ENCODE measurements around the gene SMARCAL1. TPM values are rescaled to one million over a fixed set of nuclear protein-coding genes. Genes with fewer than 3 reads are reported as not detected.
A peak's percentile ranks its signal among the peaks of the same experiment; 100 is the strongest.

Gene SMARCAL1
- total RNA-seq, 1 donor from 2014 or later: 9.8 TPM

DNA sequence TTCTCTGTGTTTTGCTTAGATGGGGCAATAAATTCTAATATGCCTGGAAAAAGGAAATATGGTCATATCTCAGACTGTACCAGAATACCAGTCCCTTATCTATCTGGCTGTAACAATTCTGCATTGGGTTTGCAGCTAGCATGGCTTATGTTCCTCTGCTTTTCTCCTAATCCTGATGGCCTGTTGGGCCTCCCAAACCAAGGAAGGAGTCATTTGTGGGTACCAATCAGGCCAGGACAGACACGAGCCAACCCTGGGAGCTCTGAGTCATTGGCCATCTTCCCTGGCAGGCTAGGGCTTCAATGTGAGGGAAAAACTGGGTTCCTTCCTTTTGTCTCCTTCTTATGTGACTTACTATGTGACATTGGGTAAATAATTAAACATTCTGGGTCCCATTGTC is 12.0 kb downstream of the SMARCAL1 start:
- DNase-seq: no peak
- no peak for ATAC-seq
- intact Hi-C loops (cut with micrococcal nuclease): no loop called here

DNA sequence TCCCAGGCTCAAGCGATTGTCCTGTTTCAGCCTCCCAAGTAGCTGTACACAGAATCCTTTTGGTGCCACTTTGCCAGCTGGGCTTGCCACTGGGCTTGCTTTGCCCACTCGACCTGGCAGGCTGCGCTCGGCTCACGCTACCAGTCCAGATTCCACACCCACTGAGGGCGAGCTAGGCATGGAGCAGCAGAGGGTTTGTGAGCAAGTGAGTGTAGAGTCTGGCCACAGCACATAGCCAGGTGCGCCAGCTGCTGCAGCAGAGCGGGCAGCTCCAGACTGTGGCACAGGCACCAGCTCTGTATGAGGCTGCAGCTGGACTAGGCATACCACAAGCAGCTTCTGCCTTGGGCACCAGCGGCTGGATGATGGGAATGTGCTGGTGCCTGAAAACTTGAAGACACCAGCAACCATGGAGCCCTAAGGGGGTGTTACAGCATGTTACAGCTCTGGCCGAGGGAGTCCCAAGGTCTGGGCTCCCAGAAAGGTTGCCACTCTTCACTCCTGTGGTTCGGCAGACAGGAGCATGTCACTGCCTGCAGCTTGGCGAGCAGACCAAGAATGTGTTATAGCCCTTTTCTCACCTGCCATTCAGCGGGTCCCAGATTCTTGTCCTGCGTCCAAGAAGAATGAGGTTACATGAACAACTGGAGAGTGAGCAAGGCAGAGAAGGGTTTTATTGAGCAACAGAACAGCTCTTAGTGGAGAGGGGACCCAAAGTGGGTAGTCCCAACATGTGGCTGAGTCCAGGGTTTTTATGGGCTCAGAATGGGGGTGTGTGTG is 12.9 kb downstream of the SMARCAL1 start:
- DNase-seq: no peak
- intact Hi-C loops (cut with micrococcal nuclease): no loop called here
- ATAC-seq: no peak

DNA sequence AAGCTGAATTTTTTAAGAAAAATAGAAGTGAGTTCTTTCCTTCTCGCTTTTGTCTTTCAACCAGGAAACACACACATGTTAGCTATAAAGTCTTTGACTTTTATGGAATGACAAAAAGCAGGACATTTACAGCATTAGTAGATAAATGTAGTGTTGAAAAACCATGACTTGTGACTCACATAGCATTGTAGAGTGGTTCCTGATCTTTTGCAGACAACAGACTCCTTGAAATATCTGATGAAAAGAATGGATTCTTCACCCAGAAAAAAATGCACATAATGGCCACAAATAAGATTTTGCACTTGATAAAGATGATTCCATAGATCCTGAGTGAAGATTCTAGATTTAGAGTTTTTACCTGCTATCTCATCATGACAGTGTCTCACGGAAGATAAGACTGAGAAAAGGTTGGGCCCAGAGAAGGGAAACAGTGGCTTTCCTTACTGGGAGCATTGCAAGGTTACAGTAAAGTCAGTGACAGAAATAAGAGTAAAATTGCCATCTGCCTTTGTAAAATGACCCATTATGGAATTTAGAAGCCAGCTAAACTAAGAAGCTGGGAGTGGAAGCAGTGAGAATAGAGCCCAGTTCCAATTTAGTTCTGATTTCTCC is 14.0 kb downstream of the SMARCAL1 start:
- intact Hi-C loops (cut with micrococcal nuclease): no loop called here
- DNase-seq (no peak), ATAC-seq (no peak)

DNA sequence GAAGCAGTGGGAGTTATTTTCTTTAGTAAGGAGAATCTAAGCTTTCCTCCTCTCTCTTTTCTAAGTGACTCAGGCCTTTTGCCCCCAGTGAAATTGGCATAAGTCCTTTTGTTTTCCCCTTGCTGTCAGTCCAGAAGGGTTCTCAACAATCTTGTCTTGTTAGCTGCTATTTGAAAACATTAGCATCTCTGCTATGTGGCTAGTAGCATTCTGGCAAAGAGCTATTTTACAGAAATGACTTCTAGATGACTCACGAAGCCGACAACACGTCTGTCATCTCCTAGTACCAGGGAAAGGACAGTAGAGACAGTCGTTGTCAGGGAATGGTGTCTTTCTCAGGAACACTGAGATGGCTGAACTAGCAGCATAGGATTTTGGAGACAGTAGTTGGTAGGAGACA is 14.7 kb downstream of the SMARCAL1 start:
- no peak for DNase-seq
- intact Hi-C loops (cut with micrococcal nuclease): no loop called here
- peak; percentile 74 for ATAC-seq

DNA sequence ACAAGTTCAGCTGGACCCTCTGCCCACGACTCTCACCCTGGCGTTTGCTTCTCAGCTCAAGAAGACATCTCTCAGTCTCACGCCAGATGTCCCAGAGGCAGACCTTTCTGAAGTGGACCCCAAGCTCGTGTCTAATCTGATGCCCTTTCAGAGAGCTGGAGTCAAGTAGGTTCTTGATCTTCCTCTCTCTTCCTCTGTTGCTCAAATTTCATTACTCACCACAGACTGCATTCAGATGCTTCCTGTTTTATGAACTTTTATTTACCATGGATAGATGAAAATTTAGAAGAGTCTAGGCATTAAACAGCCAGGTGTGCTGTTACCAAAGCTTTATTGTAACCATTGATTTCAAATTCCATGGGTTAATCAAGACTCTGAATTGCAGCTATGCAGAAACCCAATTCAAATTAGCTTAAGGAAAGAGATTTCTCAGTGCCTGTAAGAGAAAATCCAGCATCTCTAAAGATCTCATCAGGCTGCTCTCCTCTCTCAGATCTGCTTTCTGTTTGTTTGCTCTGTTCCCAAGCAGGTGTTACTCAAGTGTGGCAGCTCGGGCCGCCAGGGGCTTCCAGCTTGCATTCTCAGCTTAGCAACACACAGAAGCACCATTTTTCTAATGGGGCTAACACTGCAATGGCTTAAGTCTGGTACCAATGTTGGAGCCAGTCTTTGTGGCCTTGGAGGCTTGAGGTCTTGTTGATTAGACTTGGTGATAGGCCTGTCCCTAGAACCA is 16.5 kb downstream of the SMARCAL1 start:
- ATAC-seq: no peak
- no peak for DNase-seq
- intact Hi-C loops (cut with micrococcal nuclease): no loop called here

DNA sequence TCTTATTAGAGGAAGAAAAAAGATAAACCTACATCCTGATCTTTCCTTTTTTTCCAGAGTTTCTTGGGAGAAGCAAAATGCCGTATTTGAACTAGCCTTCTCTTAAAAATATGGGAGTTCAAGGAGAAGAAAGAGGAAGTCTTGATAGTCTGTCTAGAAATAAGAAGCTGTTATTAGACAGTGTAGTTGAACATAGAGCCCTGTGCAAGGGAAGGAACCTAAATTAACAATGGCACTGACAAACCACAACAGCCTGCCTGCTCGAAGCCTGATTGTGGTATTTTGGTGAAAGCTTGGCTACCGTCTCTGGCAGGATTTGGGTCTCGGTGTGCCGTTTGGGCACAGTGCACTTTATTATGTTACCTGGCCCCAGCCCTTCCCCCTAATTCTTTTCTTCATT is 17.1 kb downstream of the SMARCAL1 start:
- intact Hi-C loops (cut with micrococcal nuclease): no loop called here
- DNase-seq: no peak
- ATAC-seq: no peak

DNA sequence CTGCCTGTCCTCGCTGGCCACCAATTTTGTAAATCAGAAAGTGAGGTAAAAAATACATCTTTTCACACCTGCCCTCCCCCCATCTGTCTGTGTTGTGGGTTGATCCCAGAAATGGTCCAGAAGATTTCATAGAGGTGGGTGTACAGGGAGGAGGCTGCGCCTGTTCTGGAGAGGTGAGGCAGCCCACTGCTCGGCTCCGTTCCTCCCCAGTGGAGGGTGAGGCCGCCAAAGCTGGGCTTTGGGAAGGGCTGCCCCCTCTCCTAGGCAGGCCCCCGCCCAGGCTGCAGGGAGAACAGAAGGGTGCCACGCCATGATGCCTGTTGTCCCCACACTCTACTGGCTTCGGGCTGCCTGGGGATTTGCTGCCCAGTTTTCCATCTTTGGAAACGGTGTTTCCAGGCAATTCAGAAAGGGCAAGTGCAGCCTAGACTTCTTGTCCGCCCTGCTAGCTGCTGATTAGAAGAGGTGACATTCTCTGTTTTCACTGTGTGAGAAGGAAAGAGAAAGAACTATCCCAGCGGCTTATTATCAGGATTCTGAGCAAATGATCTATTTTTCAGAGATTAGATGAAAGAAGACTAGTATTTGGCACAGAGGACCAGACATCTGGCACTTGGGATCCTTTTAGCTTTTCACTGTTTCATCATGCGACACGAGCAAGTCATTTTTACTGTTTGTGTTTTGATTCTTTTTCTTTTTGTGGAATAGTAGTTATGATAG is 18.7 kb downstream of the SMARCAL1 start:
- ATAC-seq: peak; percentile 21
- intact Hi-C loops (cut with micrococcal nuclease): no loop called here
- DNase-seq: no peak

DNA sequence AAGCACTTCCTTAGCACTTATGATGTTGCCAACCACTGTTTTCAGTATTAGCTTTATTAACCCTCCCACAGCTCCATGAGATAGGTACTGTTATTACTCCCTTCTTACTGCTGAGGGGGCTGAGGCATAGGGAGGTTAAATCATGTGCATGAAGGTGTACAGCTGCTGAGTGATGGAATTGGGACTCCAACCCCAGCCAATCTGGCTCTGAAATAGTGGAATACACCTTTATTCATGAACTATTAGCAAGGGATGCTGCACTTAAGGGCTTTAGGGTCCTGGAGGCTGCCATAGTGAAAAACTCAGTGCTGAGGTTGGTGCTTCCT is 19.2 kb downstream of the SMARCAL1 start:
- intact Hi-C loops (cut with micrococcal nuclease): no loop called here
- no peak for DNase-seq
- no peak for ATAC-seq

DNA sequence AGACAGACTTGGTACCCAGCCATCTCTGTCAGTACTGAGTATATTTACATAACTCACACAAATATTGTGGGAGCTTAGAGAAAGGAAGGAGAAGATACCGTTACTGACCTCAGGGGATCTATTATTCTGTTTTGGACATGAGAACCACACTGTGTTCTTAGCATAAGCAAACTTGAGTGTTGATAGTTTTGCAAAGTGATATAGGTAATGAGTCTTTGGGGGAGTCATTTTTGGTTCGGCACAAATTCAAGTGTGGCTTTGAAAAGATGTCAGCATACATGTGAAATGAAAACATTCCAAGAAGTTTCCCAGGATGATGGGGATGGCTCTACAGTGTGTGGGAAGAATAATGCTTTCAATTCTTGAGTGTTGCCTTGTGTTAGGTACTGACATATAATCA is 24.1 kb downstream of the SMARCAL1 start:
- ATAC-seq (no peak), DNase-seq (no peak)
- intact Hi-C loops (cut with micrococcal nuclease): no loop called here

DNA sequence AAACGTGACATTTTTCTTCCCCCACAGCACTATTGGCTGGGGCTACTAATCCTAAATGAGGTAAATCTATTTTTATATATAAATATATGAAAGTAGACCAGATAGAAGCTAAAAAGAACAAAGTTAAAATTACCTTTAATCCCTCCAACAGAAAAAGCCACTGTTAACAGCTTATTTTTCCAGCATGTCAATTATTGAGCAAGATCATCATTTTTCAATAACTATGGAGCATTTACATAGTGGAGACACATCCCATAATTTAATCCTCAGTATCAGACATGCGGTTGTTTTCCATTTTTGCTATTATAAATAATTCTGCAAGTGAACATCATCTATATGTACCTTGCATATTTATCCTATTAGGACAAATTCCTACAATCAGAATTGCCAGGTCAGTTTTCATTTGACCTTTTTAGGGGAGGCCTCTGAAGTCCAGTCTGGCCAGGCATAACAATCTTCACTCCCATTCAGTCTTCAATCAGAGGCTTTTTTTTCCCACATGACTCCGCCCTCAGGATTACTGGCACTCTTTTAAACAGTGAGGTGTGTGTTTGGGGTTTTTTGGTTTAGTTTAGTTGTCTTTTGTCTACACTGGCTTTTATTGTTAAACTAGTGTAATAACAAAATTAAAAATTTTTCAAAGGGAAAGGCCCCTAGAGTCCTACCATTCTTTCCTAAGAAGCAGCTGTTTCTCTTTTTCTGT is 29.2 kb downstream of the SMARCAL1 start:
- DNase-seq: no peak
- intact Hi-C loops (cut with micrococcal nuclease): no loop called here

DNA sequence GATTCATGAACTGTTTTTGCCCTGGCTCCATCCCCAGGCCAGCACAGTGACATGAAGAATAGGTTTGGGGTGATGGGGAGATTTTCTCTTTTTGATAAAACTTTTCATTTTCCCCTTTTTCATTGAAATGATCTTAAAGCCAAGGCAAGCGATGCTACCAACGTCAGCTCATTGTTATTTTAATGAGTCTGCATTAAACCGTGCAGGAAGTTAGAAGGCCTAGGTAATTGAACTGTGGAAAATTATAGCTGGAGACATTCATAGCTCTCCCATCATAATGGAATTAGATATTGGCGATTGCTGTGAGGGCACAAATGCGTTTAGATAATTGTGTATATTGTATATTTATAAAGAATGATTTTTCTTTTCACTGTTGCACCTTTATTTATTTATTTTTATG is 33.2 kb downstream of the SMARCAL1 start:
- intact Hi-C loops (cut with micrococcal nuclease): no loop called here
- ATAC-seq: no peak

More for the DNA sequence above, 29.2 kb downstream of the SMARCAL1 start:
- ATAC-seq: no peak

DNA sequence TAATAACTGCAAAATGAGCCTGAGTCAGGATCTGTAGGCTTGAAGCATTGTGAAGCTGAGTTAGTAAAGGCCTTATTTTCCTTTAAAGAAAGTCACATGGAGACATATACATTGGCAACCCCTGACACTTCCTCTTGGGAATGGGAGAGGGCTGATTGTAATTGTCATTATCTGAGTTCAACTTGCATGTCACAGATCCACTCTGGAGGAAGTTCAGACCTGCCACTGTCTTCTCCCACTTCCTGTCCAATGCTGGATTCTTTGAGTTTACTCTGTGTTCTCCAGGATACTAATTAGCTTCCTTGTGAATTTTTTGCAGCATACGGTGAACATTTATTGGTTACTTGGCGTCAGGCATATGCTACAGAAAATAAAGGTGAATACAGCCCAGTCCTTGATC is 34.1 kb downstream of the SMARCAL1 start:
- DNase-seq (no peak), ATAC-seq (no peak)
- intact Hi-C loops (cut with micrococcal nuclease): no loop called here

More for the DNA sequence above, 33.2 kb downstream of the SMARCAL1 start:
- no peak for DNase-seq

DNA sequence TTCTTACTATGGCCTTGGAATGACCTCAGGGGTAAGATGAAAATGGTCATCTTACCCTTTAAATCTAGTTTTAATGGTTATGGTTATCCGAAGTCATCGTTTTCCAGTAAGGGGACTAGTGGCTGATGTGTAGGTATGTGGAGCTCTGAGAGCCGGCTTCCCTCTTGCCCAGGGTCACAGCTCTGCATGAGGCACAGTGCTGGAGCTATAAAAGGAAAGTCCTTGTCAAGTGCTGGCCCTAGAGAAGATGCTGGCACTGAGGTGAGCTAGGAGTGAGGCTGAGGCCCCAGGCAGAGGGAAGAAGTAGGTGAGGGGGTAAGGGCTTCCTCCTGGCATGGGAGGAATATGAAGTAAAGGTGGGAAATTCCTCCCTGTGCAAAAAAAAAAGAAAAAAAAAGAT is 35.0 kb downstream of the SMARCAL1 start:
- ATAC-seq (peak; percentile 93), DNase-seq (peak; percentile 60)
- intact Hi-C loops (cut with micrococcal nuclease): no loop called here

DNA sequence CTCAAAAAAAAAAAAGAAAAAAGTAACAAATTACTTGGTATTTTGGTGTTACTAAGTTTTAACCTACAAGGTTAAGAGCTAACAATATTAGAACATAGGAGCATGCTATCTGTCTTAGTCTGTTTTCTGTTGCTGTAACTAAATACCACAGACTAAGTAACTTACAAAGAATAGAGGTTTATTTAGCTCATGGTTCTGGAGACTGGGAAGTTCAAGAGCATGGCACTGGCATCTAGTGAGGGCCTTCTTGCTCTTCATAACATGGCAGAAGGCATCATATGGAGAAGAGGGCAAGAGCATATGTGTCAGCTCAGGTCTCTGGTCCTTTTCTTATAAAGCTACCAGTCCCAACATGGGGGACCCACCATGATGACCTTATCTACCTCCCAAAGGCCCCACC is 36.5 kb downstream of the SMARCAL1 start:
- intact Hi-C loops (cut with micrococcal nuclease): no loop called here
- no peak for ATAC-seq

DNA sequence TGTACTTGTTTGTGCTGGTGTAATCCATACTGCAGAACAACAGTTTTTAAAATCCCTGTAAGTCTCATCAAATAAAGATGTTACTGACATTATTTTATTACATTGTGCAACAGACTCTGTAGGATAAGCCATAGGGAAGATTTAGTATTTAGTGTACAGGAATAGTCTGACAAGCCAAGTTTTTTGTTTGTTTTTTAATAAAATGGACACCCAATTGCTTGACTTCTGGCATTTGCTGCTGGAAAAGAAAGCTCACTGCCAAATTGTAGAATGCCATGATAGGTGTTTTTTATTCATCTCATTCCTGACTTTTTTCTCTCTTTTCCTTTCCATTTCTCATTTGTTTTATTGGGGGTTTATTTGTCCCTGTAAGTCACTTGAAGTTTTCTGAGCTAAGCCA is 38.1 kb downstream of the SMARCAL1 start:
- ATAC-seq (no peak), DNase-seq (no peak)
- intact Hi-C loops (cut with micrococcal nuclease): no loop called here

More for the DNA sequence above, 36.5 kb downstream of the SMARCAL1 start:
- no peak for DNase-seq

DNA sequence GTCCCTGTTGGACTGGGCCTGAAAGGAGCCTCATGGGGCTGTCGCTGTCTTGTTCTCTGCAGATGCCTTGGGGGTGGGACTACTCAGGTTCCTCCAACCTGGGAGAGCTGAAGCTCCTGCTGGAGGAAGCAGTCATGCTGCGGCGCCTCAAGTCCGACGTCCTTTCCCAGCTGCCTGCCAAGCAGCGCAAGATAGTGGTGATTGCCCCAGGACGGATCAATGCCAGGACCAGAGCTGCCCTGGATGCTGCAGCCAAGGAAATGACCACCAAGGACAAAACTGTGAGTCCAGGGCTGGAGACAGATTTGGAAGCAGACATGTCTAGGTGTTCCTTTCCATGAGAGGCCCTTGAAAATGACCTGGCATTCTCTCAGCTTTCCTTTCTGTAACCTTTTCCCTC is 38.5 kb downstream of the SMARCAL1 start:
- intact Hi-C loops (cut with micrococcal nuclease): no loop called here
- ATAC-seq (peak; percentile 71), DNase-seq (peak; percentile 50)

DNA sequence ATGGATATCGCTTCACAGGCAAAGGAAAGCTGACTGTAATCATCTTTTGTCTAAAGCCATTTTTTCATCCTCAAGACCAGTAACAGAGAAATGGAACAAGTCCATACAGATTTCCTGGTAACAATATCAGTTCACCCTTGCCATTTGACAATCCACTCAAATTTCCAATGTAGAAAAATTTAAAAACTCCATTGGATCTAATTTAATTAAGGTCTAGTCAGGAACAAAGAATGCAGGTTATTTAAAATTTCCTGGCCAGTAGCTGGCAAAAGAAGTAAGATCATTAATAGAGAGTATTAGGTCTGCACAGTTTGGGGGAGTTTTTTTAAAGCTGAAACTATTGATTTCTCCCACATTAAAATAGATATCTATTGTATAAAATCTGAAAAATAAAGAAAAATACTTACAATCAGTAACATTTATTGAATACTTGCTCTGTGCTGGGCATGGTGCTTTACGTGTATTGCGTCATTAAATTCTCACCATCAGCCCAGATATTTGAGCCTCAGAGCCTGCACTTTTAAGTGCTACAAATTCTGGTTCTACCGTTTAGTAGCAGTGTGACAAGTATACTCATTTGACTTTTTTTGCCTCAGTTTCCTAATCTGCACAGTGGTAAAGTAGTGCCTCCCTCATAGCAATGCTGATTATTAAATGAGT is 41.8 kb downstream of the SMARCAL1 start:
- DNase-seq: no peak

DNA sequence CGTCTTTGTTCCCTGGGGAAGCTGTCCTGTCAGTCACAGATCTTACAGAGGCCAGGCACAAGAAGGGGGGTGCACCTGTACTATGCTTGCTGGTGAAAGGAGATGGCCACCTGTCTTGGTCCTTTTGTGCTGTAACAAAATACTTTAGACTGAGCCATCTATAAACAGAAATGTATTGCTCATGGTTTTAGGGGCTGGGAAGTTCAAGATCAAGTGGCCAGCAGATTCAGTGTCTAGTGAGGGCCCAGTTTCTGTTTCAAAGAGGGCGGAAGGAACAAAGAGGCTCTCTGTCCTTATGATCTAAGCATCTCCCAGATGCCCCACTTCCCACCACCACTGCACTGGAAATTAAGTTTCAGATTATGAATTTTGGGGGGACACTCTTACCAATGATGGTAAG is 50.9 kb downstream of the SMARCAL1 start:
- DNase-seq (no peak), ATAC-seq (no peak)
- intact Hi-C loops (cut with micrococcal nuclease): no loop called here

More for the DNA sequence above, 41.8 kb downstream of the SMARCAL1 start:
- ATAC-seq: no peak
- intact Hi-C loops (cut with micrococcal nuclease): no loop called here

Data from left ventricle myocardium superior (tissue), 1 donor.